HepG2 (cell line): ENCODE measurements around the gene TM9SF4. TPM values are rescaled to one million over a fixed set of nuclear protein-coding genes. Genes with fewer than 3 reads are reported as not detected.
A peak's percentile ranks its signal among the peaks of the same experiment; 100 is the strongest.

Experiments
- ATF7 ChIP-seq, 2 experiments: fragments of 450-650 bp in 1 of 2; sonication (generic) in 1 of 2; formaldehyde crosslinking in 1 of 2; IDR thresholded peaks; 2 replicates each; pipeline versions ENCODE4 v1.4.0 to v1.6.1; 2016 to 2020; ENCODE audit warnings: antibody characterized with exemption in 1 of 2, mild to moderate bottlenecking in 1 of 2, missing genetic modification reagents in 1 of 2
- CREB1 ChIP-seq, 2 experiments: fragments of 450-650 bp in 1 of 2; IDR thresholded peaks; 2 replicates each; pipeline ENCODE4 v1.6.1; 2016 to 2017; ENCODE audit warnings: control low read depth in 1 of 2, mild to moderate bottlenecking in 1 of 2, missing compliant biosample characterization in 1 of 2, missing genetic modification characterization in 1 of 2
- PATZ1 ChIP-seq: sonication (generic); formaldehyde crosslinking; IDR thresholded peaks from 2 replicates; pipeline ENCODE4 v1.4.0; 2020; ENCODE audit warnings: missing genetic modification reagents
- ZBTB14 ChIP-seq: sonication (generic); formaldehyde crosslinking; IDR thresholded peaks from 2 replicates; pipeline ENCODE4 v1.4.0; 2020; ENCODE audit warnings: missing genetic modification reagents
- ZFP91 ChIP-seq: sonication (generic); formaldehyde crosslinking; IDR thresholded peaks from 2 replicates; pipeline ENCODE4 v1.9.0; 2022; ENCODE audit warnings: missing genetic modification reagents, mild to moderate bottlenecking, borderline replicate concordance
- ZHX2 ChIP-seq, 2 experiments: sonication (generic) in 1 of 2; formaldehyde crosslinking in 1 of 2; IDR thresholded peaks; 2 replicates each; pipeline versions ENCODE4 v1.6.1 to v1.9.0; 2014 to 2022; ENCODE audit warnings: antibody characterized with exemption in 1 of 2, borderline replicate concordance in 1 of 2, inconsistent platforms in 1 of 2, low read depth in 1 of 2, missing genetic modification reagents in 1 of 2
- ZNF207 ChIP-seq: fragments of 450-650 bp; IDR thresholded peaks from 2 replicates; pipeline ENCODE4 v1.6.1; 2016; ENCODE audit warnings: antibody characterized with exemption, borderline replicate concordance
- ZNF253 ChIP-seq: sonication (generic); formaldehyde crosslinking; IDR thresholded peaks from 2 replicates; pipeline ENCODE4 v1.8.0; 2022; ENCODE audit warnings: mild to moderate bottlenecking, missing genetic modification reagents, borderline replicate concordance
- ZNF431 ChIP-seq: sonication (generic); formaldehyde crosslinking; IDR thresholded peaks from 2 replicates; pipeline ENCODE4 v1.9.0; 2022; ENCODE audit warnings: missing genetic modification reagents, low read depth, mild to moderate bottlenecking, borderline replicate concordance
- ZNF496 ChIP-seq: sonication (generic); formaldehyde crosslinking; IDR thresholded peaks from 2 replicates; pipeline ENCODE4 v1.8.1; 2023; ENCODE audit warnings: mild to moderate bottlenecking, moderate library complexity, missing genetic modification reagents; ENCODE audit not compliant: insufficient replicate concordance
- ZNF737 ChIP-seq: sonication (generic); formaldehyde crosslinking; IDR thresholded peaks from 2 replicates; pipeline ENCODE4 v1.5.0; 2020; ENCODE audit warnings: missing genetic modification reagents, mild to moderate bottlenecking, borderline replicate concordance
- polyA plus RNA-seq, 8 experiments: library from polyadenylated mRNA; depleted of rRNA in 3 of 8; stranded (reverse) in 7 of 8; unstranded in 1 of 8; fragments of >200 nt; fragmentation: Illumina TruSeq in 4 of 8; extraction: Trizol in 4 of 8; gene quantifications; 2 replicates each; pipeline versions ENCODE4 v1.2.1 to v1.2.3, GENCODE V29; 2011 to 2016; ENCODE audit warnings: low read depth in 4 of 8, missing spikeins in 1 of 8, mixed read lengths in 1 of 8; ENCODE audit not compliant: insufficient read depth in 1 of 8
- total RNA-seq, 5 experiments: library from RNA; depleted of rRNA; stranded (reverse); fragments of >200 nt; fragmentation: Illumina TruSeq; extraction: Trizol; gene quantifications; 2 replicates each; pipeline ENCODE4 v1.2.3, GENCODE V29; 2016; ENCODE audit warnings: low read depth in 1 of 5
- TF ChIP-seq, protein P1 (sequence below): sonication (generic); formaldehyde crosslinking; IDR thresholded peaks from 2 replicates; pipeline ENCODE4 v1.5.0; 2020; ENCODE audit warnings: missing genetic modification reagents, mild to moderate bottlenecking, borderline replicate concordance

Gene TM9SF4
- total and polyA plus RNA-seq, 2 of the 13 experiments (the other 11 are each of a cell fraction or from before 2014, with no cell fraction given) = 53.5 to 171 TPM

GRCh38 chr20:32152421-32153155 is 43.1 kb downstream of the TM9SF4 start (continued):
- TF ChIP-seq ZFP91 (CRISPR knock-in tag) = peak; percentile 42; the same call in 1 of the 2 replicates
- TF ChIP-seq ZNF253 (CRISPR knock-in tag) = no peak; the same call in 1 of the 2 replicates
- no peak for TF ChIP-seq PATZ1 (CRISPR knock-in tag)
- no peak for TF ChIP-seq ZBTB14 (CRISPR knock-in tag)
- no peak for TF ChIP-seq ATF7 (IDR thresholded peaks at IDR 0.05)
- TF ChIP-seq ATF7 (CRISPR knock-in tag; IDR thresholded peaks at IDR 0.05) = no peak
- TF ChIP-seq ZHX2 (IDR thresholded peaks at IDR 0.05; ENCODE audit: low read depth) = no peak
- TF ChIP-seq ZHX2 (CRISPR knock-in tag; IDR thresholded peaks at IDR 0.05; ENCODE audit: borderline replicate concordance) = no peak
- no peak for TF ChIP-seq ZNF431 (CRISPR knock-in tag)
- TF ChIP-seq ZNF496 = no peak
- TF ChIP-seq CREB1 (IDR thresholded peaks at IDR 0.05) = no peak
- TF ChIP-seq CREB1 (CRISPR knock-in tag; IDR thresholded peaks at IDR 0.05) = no peak
- no peak for TF ChIP-seq ZNF737 (CRISPR knock-in tag)
- TF ChIP-seq, protein P1, sequence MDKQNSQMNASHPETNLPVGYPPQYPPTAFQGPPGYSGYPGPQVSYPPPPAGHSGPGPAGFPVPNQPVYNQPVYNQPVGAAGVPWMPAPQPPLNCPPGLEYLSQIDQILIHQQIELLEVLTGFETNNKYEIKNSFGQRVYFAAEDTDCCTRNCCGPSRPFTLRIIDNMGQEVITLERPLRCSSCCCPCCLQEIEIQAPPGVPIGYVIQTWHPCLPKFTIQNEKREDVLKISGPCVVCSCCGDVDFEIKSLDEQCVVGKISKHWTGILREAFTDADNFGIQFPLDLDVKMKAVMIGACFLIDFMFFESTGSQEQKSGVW = no peak
- TF ChIP-seq ZNF207 = no peak
